SH-SY5Y (cell line): ENCODE results near the gene LIFR.

Experiments
- GATA2 ChIP-seq: IDR thresholded peaks from 2 replicates; pipeline ENCODE4 v1.6.1; 2011; ENCODE audit warnings: mild to moderate bottlenecking, low read depth, low read length
- GATA3 ChIP-seq: IDR thresholded peaks from 2 replicates; pipeline ENCODE4 v1.6.1; 2011; ENCODE audit warnings: low read depth, mild to moderate bottlenecking, low read length, moderate library complexity

LIFR gene

DNA sequence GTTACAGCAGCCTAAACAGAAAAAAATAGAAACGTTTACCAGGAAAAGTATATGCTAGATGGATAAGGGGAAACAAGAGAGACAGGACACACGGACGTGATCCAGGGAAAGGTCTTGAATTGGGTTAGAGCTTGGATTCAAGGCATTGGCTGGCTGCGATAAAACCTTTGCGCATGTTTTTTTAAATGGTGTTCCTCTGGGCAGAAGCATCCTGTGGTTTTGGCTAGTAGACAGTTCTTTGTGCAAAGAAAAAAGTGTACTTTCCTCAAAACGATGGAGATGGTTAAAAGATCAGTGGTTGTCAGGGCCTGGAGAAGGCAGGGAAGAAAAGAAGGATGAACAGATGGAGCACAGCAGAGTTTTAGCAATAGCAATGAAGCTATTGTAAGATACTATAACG lies 37.5 kb upstream of the LIFR start:
- TF ChIP-seq GATA2: no peak
- no peak for TF ChIP-seq GATA3

DNA sequence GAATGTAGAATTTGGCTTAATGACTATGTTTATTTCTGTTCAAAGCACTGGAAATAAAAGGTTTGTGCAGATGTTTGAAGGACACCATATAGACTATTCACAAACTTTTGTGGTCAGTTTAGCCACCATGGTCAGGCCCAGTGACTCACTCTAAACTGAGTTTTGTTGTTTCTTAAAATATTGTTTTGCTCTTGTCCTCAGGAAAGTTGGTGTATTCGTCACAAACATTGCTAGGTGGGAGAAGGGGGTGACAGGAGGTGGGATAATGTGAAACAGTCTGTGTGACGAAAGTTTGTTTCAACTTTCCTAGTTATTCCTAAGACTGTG lies 35.0 kb upstream of the LIFR start:
- no peak for TF ChIP-seq GATA3
- no peak for TF ChIP-seq GATA2

DNA sequence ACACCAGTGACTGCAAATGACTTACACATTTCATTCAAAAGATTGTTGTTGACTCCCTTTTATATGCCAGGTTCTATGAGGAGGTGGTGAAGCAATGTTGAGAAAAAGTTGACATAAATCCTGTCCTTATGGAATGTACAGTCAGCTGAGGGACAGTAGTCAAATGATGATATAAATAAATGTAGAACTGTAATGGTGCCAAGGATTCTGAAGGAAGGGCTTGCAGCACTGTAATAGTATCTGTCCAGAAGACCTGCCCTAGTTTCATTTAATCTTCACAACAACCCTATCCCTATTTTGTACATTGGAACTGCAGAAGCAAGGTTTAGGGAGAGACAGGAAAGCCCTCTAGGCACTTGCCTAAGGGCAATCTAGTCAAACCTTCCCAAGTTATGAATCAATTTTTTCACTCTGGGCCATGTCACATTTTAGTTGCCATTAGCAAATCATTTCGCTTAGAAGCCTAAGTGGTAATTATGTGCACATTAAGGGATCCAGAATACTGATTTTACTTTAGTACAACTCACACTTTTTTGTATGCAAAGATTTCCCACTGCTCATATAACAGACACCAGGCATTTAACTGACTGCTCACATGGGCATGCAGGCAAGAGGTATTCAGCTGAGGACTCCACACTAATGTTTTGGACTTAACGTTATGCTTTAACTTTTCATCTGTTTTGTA lies 34.5 kb upstream of the LIFR start:
- TF ChIP-seq GATA3: no peak
- TF ChIP-seq GATA2: no peak

DNA sequence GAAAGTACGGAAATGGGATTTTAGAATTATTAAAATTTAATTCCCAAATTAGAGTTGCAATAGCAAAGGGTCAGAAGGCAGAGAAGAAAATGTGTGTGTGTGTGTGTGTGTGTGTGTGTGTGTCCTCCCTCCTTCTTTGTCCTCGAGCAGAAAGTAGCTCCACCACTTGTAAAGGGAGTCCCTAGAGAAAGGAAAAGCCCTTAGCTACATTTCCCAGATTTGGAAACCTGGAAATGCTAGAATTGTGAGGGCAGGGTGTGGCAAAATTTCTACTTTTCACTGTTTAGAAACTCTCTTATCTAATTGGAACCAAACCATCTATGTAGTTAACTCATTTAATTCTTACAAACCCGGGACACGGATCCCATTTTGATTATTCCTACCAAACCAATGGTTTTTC lies 33.2 kb upstream of the LIFR start:
- TF ChIP-seq GATA3 (no peak), GATA2 (no peak)

DNA sequence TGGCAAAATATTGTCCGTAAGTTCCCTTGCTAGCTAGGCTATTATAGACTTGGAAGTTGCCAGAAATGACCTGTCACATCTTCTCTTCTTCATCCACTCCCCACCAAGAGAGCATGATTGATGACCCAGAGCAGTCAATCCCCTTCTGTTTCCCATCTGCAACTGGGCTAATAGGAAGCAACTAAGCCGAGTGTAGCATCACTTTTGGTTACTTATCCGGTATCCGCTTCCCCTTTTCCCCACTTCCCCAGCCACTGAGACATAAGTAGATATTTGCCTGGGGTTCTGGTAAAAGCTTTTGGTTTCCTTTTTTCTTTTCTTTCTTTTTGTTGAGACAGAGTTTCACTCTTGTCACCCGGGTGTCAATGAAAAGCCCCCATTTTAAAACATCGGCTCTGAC lies 29.4 kb upstream of the LIFR start:
- no peak for TF ChIP-seq GATA3
- no peak for TF ChIP-seq GATA2

DNA sequence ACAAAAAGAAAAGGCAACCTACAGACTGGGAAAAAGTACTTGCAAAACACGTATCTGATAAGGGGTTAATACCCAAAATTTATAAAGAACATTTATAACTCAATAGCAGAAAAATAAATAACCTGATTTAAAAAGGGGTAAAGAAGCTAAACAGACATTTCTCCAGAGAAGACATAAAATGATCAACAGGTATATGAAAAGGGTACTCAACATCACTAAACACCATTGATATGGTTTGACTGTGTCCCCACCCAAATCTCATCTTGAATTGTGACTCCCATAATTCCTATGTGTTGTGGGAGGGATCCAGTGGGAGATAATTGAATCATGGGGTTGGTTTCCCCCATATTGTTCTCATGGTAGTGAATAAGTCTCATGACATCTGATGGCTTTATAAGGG lies 27.1 kb upstream of the LIFR start:
- no peak for TF ChIP-seq GATA2
- no peak for TF ChIP-seq GATA3

DNA sequence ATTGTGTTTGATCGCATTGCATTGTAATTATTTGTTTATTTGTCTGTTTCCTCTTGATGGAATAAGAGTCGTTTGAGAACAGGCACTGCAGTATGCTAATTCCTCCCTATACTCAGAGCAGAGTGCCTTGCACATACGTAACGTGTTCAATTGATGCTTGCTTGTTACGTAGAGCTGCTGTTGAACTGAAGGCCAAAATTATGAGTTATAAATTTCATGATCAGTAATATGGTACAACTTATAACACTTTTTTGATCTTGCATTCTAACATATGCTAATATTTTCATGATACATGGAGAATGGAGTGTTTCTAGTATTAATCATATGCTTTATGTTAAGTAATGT lies 26.5 kb upstream of the LIFR start:
- TF ChIP-seq GATA3: no peak
- TF ChIP-seq GATA2: no peak

DNA sequence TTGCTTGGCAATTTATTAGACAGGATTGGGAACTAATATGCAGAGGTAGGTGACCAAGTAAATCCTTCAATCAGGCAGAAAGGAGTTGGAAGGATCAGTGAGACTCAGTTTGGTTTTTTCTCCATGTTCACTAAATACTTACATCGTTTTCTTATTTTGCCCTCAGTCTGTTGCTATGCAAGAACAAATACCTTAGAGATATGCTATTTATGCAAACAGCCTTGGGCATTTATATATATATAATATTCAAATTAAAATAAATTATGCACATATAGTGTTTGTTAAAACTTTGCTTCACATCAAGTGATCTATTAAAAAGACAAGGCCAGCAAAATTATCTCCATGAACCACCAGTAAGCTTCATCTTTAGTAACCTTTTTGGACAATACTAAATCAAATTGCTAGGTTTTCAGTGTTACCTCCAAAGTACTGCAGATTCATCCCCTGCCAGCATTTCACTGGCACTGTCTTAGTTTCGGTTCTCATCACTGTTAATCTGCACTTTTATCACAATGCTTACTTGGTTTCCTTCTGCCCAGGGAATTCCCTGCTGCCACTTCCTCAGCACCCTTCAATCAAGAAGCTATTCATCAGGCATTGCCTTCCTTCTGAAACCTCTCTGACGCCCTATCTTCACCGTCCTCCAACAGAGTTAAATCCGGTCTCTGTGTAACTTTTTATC lies 26.0 kb upstream of the LIFR start:
- no peak for TF ChIP-seq GATA2

DNA sequence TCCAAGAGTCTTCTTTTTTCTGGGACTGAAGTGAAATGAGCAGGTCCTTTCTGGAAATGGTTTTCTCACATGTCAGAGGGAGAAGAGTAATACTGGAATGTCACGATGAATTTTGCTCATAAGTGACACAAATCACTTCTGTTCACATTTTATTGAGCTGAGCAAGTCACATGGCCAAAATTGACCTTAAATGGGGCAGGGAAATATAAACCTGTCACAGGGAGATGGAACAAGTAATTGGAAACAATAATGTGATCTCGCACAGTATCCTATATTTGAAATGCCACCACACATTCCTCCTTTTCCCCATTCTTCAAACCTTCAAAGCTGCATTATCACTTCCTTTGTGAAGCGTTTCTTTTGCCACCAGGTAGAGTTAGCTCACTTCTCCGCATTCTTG lies 25.2 kb upstream of the LIFR start:
- TF ChIP-seq GATA3 (no peak), GATA2 (no peak)

DNA sequence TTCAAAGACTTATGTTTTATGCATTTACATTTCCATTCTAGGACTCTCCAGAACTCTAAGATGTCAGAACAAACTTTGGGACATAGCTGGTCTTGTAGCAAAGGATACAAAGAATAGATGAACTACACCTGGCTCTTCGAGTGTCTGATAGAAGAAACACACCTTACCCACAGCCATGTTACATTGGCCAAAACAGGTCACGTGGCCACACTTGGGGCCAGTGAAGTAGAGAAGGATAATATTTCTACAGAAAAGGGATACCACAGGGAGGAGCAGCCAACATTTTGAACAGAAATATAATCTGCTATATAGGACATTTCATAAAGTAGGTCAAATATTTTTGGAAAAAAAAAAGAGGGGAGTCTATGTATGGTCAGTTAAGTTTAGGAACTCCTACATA lies 22.7 kb upstream of the LIFR start:
- TF ChIP-seq GATA2 (no peak), GATA3 (no peak)

DNA sequence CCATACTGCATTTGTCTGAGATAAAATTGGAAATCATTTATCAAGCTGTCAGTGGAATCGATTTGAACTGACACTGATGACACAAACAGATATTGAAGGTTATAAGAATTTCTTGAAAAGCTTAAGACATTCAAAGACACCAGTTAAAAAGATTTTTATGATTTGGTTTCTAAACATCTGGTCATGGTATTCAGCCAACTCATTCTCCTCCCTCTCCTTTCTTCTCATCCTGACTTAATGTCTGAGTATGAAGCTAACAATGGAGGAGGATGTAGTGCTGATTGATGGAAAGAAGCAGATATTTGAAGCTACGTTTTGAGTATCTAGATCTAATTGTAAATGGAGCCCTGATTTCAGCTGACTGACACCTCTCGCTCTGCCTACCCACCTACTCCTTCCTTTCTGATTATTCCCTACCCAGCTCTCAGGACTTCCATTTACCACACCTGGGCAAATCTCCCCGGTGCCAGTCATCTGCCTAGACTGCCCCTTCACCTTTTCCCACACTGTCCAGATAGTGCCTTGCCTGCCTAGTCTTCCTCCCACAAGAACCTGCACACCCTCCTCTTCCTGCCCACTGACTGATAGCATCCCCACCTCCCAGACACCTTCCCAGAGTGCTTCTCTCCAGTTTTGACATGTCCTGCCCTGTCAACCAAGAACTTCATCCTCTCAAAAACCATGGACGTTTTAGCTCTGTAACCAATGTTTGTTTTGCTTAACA lies 20.7 kb upstream of the LIFR start:
- TF ChIP-seq GATA2 (no peak), GATA3 (no peak)

DNA sequence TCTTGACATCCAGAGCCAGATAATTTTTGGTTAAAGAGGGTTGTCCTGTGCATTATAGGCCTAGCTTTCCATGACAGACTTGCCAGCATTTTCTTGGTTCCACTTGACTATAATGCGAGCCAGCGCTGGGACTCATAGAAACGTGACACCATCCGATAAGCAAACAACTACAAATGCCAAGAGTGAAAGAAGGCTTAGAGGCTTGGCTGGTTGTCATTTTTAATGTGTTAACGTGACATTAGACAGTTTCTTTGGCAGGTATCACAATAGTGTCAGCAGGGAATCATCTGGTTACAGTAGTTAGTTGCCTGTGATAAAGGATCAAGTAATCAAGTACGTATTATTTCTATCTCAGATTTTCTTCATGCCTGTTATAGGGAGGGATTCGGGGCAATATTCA lies 20.0 kb upstream of the LIFR start:
- TF ChIP-seq GATA3 (no peak), GATA2 (no peak)

DNA sequence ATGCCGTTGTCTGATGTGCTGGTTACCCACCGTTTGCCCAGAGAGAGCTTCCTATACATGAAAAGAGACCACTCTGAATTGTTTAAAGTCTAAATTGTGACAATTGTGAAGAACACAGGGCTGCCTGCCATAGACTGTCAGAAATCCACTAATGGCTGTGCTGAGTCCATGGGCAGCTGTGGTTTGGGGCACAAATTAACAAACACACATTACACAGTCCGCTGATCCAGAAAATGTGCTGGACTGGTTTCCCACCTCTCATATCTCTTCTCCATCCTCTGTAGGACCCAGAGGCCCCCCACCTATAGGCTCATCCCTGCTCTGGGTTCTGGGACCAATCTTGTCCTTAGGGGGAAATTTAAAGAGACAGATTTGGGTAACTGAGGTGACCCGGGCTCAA lies 19.0 kb upstream of the LIFR start:
- no peak for TF ChIP-seq GATA3
- TF ChIP-seq GATA2: no peak

DNA sequence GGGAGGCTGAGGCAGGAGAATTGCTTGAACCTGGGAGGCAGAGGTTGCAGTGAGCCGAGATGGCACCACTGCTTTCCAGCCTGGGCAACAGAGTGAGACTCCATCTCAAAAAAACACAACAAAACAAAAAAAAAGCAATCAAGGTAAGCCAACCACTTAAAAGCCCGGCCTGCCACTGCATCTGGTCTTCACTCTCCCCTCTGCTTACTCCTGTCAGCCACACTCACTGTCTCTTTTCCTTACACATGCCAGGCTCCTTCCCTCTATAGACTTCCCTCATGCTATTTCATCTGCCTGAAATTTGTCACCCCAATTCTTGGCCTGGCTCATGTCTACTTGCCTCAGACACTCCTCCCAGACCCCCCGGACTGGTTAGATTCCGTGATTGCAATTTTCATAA lies 17.6 kb upstream of the LIFR start:
- no peak for TF ChIP-seq GATA2
- no peak for TF ChIP-seq GATA3

DNA sequence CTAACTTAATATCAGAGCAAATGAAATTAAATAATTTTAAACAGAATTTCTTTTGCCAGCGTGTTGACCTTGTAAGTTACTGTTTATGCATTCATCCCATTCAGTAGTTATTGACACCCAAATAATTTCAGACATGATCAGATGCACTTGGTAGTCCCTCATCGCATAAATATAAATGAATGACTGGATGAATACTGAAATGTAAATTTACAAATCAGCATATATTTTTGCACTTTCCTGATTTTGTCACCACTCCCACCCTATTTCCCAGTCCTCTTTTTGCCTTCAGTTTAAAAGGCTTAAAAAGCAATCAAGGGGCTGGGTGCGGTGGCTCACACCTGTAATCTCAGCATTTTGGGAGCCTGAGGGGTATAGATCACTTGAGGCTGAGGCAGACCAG lies 17.1 kb upstream of the LIFR start:
- no peak for TF ChIP-seq GATA3

DNA sequence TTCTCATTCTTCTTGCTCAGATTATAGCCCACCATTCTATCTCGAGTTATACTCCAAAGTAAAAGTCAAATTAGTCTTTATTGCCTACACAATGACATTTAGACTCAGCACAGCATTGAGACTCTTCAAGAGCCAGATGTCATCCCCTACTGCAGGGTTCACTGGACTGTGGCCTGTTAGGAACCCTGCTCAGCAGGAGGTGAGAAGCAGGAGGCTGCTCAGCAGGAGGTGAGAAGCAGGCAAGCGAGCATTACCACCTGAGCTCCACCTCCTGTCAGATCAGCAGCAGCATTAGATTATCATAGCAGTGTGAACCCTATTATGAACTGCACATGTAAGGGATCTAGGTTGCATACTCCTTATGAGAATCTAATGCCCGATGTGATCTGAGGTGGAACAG lies 12.7 kb upstream of the LIFR start:
- TF ChIP-seq GATA2 (no peak), GATA3 (no peak)
